Activated CD4-positive, alpha-beta memory T cell treated with anti-CD3 and anti-CD28 coated beads, Interleukin-2, amount 10 ng/mL, durations not matched to agents 7 days and 5 days (primary cell): ENCODE data around the gene PRRT1B. TPM values are rescaled to one million over a fixed set of nuclear protein-coding genes. Genes with fewer than 3 reads are reported as not detected.
"Not testable (repeated sequence)": the region's sequence is repeated elsewhere in the genome, so short reads cannot be mapped to it uniquely, and the experiment has no call there.

Experiments used
- CTCF ChIA-PET: fragments of 350-600 bp; sonication (Branson Sonifier 250); formaldehyde crosslinking; loops from one replicate; lab custom pipeline; 2021; ENCODE audit warnings: antibody characterized with exemption, inconsistent platforms; lab: Charles Lee
- POLR2A ChIA-PET: fragments of 350-600 bp; sonication (Branson Sonifier 250); formaldehyde crosslinking; loops from one replicate; lab custom pipeline; 2021; ENCODE audit warnings: antibody characterized with exemption; lab: Charles Lee
- DNase-seq: peaks from one replicate; pipeline ENCODE4 v3.0.0-alpha.2; 2020
- H3K27ac Mint-ChIP-seq: one replicate; pipeline ENCODE4 v1.8.0; 2021; ENCODE audit warnings: mild to moderate bottlenecking, mixed read lengths
- H3K27me3 Mint-ChIP-seq: one replicate; pipeline ENCODE4 v1.8.0; 2021; ENCODE audit warnings: mixed read lengths
- H3K36me3 Mint-ChIP-seq: one replicate; pipeline ENCODE4 v1.8.0; 2021; ENCODE audit warnings: low read depth, mixed read lengths
- H3K4me1 Mint-ChIP-seq: one replicate; pipeline ENCODE4 v1.8.0; 2021; ENCODE audit warnings: mixed read lengths
- H3K4me3 Mint-ChIP-seq: one replicate; pipeline ENCODE4 v1.8.0; 2021; ENCODE audit warnings: mild to moderate bottlenecking, mixed read lengths
- H3K9me3 Mint-ChIP-seq: one replicate; pipeline ENCODE4 v1.8.0; 2021; ENCODE audit warnings: mixed read lengths
- total RNA-seq, 2 experiments: library from RNA; stranded (reverse); gene quantifications; one replicate each; pipeline ENCODE4 v1.2.3, GENCODE V29; 2021

The PRRT1B gene
- total RNA-seq, 2 experiments from 2014 or later, result not detected

DNA sequence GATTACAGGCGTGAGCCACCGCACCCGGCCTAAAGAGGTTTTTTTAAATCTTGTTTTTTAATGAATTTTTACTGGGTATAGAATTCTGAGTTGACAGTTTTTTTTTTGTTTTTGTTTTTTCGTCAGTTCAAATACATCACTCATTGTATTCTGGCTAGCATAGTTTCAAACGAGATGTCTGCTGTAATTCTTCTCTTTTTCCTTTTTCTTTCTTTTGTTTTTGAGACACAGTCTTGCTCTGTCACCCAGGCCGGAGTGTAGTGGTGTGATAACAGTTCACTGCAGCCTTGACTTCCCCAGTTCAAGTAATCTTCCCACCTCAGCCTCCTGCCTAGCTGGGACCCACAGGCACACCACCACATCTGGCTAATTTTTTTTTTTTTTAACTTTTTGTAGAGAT is 2.2 kb upstream of the PRRT1B start:
- Mint-ChIP-seq H3K27ac (no peak overlapping the region), H3K27me3 (peaks cover 36% of the 10 kb centered on the region), H3K4me1 (peaks cover 22% of the 10 kb centered on the region), H3K4me3 (no peak overlapping the region), H3K9me3 (peaks cover 15% of the 10 kb centered on the region), H3K36me3 (peaks cover 20% of the 10 kb centered on the region)
- ChIA-PET CTCF (no interaction called here), POLR2A (no interaction called here)
- DNase-seq, result no peak

GRCh38 chr9:131545786-131546335 is 538 bp downstream of the PRRT1B start:
- H3K27me3 Mint-ChIP-seq, result peaks cover 62% of the 10 kb centered on the region
- H3K4me1 Mint-ChIP-seq, result peaks cover 7% of the 10 kb centered on the region
- H3K36me3 Mint-ChIP-seq, result peaks cover 20% of the 10 kb centered on the region
- ChIA-PET CTCF (no interaction called here), POLR2A (no interaction called here)
- no peak for DNase-seq
- H3K9me3 Mint-ChIP-seq, result peaks cover 15% of the 10 kb centered on the region
- no peak overlapping the region for H3K27ac Mint-ChIP-seq
- H3K4me3 Mint-ChIP-seq, result no peak overlapping the region

DNA sequence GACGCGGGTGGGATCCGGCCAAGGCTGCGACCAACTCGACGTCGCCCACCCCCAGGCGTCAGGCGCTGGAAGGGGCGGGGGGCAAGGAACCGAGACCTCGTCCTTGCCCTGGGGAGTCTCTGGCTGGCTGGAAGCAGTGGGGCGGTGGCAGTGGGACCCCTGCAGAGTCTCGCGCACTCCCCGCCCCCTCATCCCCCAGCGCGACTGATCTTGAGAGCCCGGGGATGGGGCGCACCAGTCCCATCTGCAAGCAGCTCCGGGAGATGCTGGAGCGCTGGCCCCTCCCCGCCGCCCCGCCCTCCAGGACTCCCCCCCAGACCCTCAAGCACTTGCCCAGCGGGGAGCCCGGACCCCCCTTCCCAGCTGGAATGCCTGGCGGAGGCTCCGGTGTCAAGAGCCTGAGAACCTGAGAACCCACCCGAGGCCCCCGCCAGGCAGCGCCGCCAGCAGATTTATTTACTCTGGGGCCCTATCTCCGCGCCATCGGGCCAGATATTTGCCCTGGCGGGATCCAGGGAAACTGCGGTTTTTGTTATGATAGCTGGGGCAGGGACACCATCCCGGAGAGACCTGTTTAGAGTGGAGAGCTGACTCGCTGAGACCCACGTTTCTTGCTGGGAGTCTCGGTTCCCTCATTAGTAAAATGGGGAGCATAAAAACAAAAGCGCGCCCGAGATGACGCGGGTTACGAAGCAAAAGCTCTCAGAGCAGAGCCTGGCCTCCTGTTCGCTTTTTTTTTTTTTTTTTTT is 1.2 kb downstream of the PRRT1B start:
- DNase-seq, result no peak
- peak overlapping the region; percentile 58 for H3K4me3 Mint-ChIP-seq
- peaks cover 15% of the 10 kb centered on the region for H3K9me3 Mint-ChIP-seq
- peaks cover 20% of the 10 kb centered on the region for H3K36me3 Mint-ChIP-seq
- H3K27me3 Mint-ChIP-seq, result peaks cover 63% of the 10 kb centered on the region
- no peak overlapping the region for H3K27ac Mint-ChIP-seq
- H3K4me1 Mint-ChIP-seq, result peaks cover 7% of the 10 kb centered on the region
- ChIA-PET CTCF (no interaction called here), POLR2A (no interaction called here)

DNA sequence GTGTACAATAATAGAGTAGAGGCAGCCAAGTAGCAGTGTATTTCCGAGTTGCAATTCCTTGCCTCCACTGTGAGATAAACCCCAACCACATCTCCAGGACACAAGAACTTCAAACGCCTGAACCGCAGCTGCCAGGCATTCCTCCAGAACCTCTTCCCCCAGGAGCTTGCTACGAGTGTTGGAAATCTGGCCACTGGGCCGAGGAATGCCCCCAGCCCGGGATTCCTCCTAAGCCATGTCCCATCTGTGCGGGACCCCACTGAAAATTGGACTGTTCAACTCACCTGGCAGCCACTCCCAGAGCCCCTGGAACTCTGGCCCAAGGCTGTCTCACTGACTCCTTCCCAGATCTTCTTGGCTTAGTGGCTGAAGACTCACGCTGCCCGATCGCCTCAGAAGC is 3.9 kb downstream of the PRRT1B start:
- CTCF ChIA-PET, H3K4me1 Mint-ChIP-seq, H3K9me3 Mint-ChIP-seq, POLR2A ChIA-PET, DNase-seq, H3K27ac Mint-ChIP-seq, H3K4me3 Mint-ChIP-seq: not testable (repeated sequence)
- Mint-ChIP-seq H3K36me3 (peaks cover 11% of the 10 kb centered on the region), H3K27me3 (peaks cover 73% of the 10 kb centered on the region)

DNA sequence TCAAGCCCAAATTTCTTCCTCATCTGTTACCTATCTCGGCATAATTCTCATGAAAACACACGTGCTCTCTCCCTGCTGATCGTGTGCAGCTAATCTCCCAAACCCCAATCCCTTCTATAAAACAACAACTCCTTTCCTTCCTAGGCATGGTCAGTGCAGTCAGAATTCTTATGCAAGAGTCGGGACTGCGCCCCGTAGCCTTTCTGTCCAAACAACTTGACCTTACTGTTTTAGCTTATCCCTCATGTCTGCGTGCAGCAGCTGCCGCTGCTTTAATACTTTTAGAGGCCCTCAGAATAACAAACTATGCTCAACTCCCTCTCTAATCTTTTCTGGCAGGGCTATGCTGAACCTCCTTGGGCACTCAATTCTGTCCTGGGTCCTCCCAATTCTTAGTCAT is 5.1 kb downstream of the PRRT1B start:
- POLR2A ChIA-PET, DNase-seq: not testable (repeated sequence)

DNA sequence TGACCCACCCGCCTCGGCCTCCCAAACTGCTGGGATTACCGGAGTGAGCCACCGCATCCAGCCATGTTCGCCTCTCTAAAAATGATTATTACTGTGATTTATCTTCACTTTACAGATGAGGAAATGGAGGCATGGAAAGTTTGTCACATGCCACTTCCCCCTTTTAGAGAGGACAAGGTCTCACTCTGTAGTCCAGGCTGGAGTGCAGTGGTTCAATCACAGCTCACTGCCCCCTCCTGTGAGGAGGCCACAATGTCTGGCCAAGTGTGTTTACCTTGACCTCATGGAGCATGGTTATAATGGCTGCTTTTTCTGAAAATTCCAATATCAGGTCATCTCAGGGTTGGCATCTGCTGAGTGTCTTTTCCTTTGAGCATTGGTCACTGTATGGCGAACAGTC is 6.7 kb downstream of the PRRT1B start:
- H3K4me1 Mint-ChIP-seq, result peaks cover 6% of the 10 kb centered on the region
- DNase-seq, result no peak
- POLR2A ChIA-PET, result no interaction called here
- peaks cover 70% of the 10 kb centered on the region for H3K27me3 Mint-ChIP-seq
- CTCF ChIA-PET, result no interaction called here
- H3K36me3 Mint-ChIP-seq, result peaks cover 7% of the 10 kb centered on the region
- no peaks in the 10 kb centered on the region for H3K9me3 Mint-ChIP-seq
- no peak overlapping the region for H3K4me3 Mint-ChIP-seq
- H3K27ac Mint-ChIP-seq, result no peak overlapping the region

More for the DNA sequence above, 5.1 kb downstream of the PRRT1B start:
- Mint-ChIP-seq H3K27me3 (peaks cover 70% of the 10 kb centered on the region), H3K4me1 (peaks cover 11% of the 10 kb centered on the region)
- H3K27ac Mint-ChIP-seq, H3K9me3 Mint-ChIP-seq, H3K36me3 Mint-ChIP-seq, H3K4me3 Mint-ChIP-seq: not testable (repeated sequence)
- CTCF ChIA-PET, result interaction anchor here (0.6 kb wide), 1 partner anchor 24 kb away, joined by 3 read pairs; no protein-coding TSS in a partner anchor

DNA sequence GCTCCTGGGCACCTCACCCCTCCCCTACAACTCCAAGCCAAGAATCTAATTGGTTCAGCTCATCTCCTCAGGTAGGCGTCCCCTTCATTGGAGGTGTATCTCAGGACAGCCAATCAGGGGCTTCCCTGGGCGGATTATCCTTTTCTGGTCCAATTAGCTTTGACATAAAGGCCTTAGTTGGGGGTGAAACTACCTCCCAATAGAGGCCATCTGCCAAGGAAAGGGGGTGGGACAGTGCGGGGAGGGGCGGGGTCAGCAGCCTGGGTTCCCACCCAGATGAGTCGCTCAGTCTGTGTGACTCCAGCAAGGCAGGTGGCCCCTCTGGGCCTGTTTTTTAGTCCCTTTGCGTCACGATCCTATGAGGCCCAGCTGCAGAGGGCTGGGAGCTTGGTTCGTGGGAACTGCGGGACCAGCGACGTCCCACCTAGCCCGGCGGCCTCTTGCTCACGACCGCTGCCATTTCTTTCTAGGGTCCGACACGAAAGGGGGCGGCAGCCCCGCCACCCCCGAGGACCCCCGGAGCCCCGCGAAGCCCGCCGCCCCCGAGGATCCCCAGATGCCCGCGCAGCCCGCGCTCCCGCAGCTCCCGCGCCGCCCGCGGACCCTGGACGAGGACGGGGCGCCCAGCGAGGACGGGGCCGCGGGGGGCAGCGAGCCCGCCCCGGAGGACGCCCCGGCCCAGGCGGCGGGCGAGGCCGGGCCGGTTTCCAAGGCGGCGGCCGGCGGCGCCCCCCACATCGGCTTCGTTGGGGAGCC is 8.9 kb downstream of the PRRT1B start:
- POLR2A ChIA-PET, result interaction anchor here (1.2 to 2.1 kb wide), 3 partner anchors 12 to 26 kb away, joined by 3 to 7 read pairs (median 3); no protein-coding TSS in a partner anchor

GRCh38 chr9:131554843-131555351 is 9.6 kb downstream of the PRRT1B start:
- POLR2A ChIA-PET, result interaction anchor here (1.3 to 2.1 kb wide), 2 partner anchors 11 to 14 kb away, joined by 3 to 7 read pairs; no protein-coding TSS in a partner anchor
- Mint-ChIP-seq H3K27ac (no peak overlapping the region), H3K4me3 (no peak overlapping the region), H3K4me1 (peaks cover 4% of the 10 kb centered on the region), H3K27me3 (peaks cover 41% of the 10 kb centered on the region), H3K9me3 (no peaks in the 10 kb centered on the region), H3K36me3 (no peaks in the 10 kb centered on the region)
- CTCF ChIA-PET, result no interaction called here
- DNase-seq, result no peak

More for the DNA sequence above, 8.9 kb downstream of the PRRT1B start:
- no peaks in the 10 kb centered on the region for H3K36me3 Mint-ChIP-seq
- H3K9me3 Mint-ChIP-seq, result no peaks in the 10 kb centered on the region
- peaks cover 4% of the 10 kb centered on the region for H3K4me1 Mint-ChIP-seq
- H3K27me3 Mint-ChIP-seq, result peaks cover 47% of the 10 kb centered on the region
- H3K27ac Mint-ChIP-seq, result no peak overlapping the region
- no peak for DNase-seq
- no peak overlapping the region for H3K4me3 Mint-ChIP-seq
- CTCF ChIA-PET, result no interaction called here

GRCh38 chr9:131555841-131556673 is 10.7 kb downstream of the PRRT1B start:
- Mint-ChIP-seq H3K27ac (no peak overlapping the region), H3K27me3 (peaks cover 33% of the 10 kb centered on the region), H3K36me3 (no peaks in the 10 kb centered on the region), H3K4me3 (no peak overlapping the region), H3K4me1 (peaks cover 4% of the 10 kb centered on the region), H3K9me3 (no peaks in the 10 kb centered on the region)
- POLR2A ChIA-PET, result no interaction called here
- CTCF ChIA-PET, result no interaction called here
- no peak for DNase-seq

- POLR2A ChIA-PET, result no interaction called here
- H3K4me3 Mint-ChIP-seq, result no peak overlapping the region
- DNase-seq, result no peak
- no peak overlapping the region for H3K27ac Mint-ChIP-seq
- peaks cover 26% of the 10 kb centered on the region for H3K27me3 Mint-ChIP-seq
- H3K4me1 Mint-ChIP-seq, result peaks cover 4% of the 10 kb centered on the region
- H3K9me3 Mint-ChIP-seq, result no peaks in the 10 kb centered on the region
- CTCF ChIA-PET, result no interaction called here
- H3K36me3 Mint-ChIP-seq, result peaks cover 8% of the 10 kb centered on the region
These were observed 12.7 kb downstream of the PRRT1B start for GRCh38 chr9:131557855-131558548.

- ChIA-PET CTCF (interaction anchor here (0.9 to 2.4 kb wide), 2 partner anchors 59 to 210 kb away, joined by 3 to 11 read pairs; no protein-coding TSS in a partner anchor), POLR2A (interaction anchor here (1.0 kb wide), 1 partner anchor 56 kb away, joined by 3 read pairs; the partner anchor contains the start of gene POMT1)
- Mint-ChIP-seq H3K4me3 (no peak overlapping the region), H3K9me3 (no peaks in the 10 kb centered on the region), H3K36me3 (peaks cover 8% of the 10 kb centered on the region), H3K4me1 (peaks cover 4% of the 10 kb centered on the region), H3K27me3 (peaks cover 18% of the 10 kb centered on the region), H3K27ac (no peak overlapping the region)
- no peak for DNase-seq
These were observed 14.2 kb downstream of the PRRT1B start for GRCh38 chr9:131559421-131560000.
